Measurements from ENCODE around the gene IP6K1. TPM values are rescaled to one million over a fixed set of nuclear protein-coding genes. Genes with fewer than 3 reads are reported as not detected.

Gene IP6K1
- polyA plus RNA-seq, 1 donor (not counting 4 experiments of a cell fraction or from before 2014, with no cell fraction given): 24.5 TPM

GRCh38 chr3:49717959-49718857 is 68.1 kb downstream of the IP6K1 start:
- H3K9ac ChIP-seq (ENCODE audit: control insufficient read depth, extremely low read depth, insufficient read depth, low read length): no peak overlapping the region
- H3K4me2 ChIP-seq (ENCODE audit: control insufficient read depth, extremely low read depth, insufficient read depth, low read depth, low read length): peak overlapping the region; percentile 83
- no peak for TF ChIP-seq EZH2 (IDR thresholded peaks at IDR 0.05; ENCODE audit: low read length)
- TF ChIP-seq CTCF (optimal IDR thresholded peaks at IDR 0.05 in 1 of 3, IDR thresholded peaks at IDR 0.05 in 1 of 3, conservative IDR thresholded peaks at IDR 0.05 in 1 of 3; ENCODE audit: extremely low read depth in 1 of 3, insufficient read depth in 2 of 3, low read length in 3 of 3): no peak
- DNase-seq (ENCODE audit: low read depth, low spot score) (no peak), FAIRE-seq (no peak)
- H3K9me3 ChIP-seq (ENCODE audit: control insufficient read depth, low read depth, low read length): no peaks in the 10 kb centered on the region
- peaks cover 14% of the 10 kb centered on the region for H4K20me1 ChIP-seq (ENCODE audit: control insufficient read depth, extremely low read depth, insufficient read depth, low read length)
- H3K27me3 ChIP-seq (ENCODE audit: control insufficient read depth, extremely low read depth, insufficient read depth, low read length): no peaks in the 10 kb centered on the region
- H3K79me2 ChIP-seq (ENCODE audit: control insufficient read depth, insufficient read depth, low read length): peaks cover 12% of the 10 kb centered on the region
- peaks cover 25% of the 10 kb centered on the region for H3K4me1 ChIP-seq (ENCODE audit: control insufficient read depth, extremely low read depth, insufficient read depth, low read length)
- H3K27ac ChIP-seq (ENCODE audit: control insufficient read depth, insufficient read depth, low read length): no peak overlapping the region
- H3K9me1 ChIP-seq (ENCODE audit: control insufficient read depth, extremely low read depth, insufficient read depth, low read length): no peaks in the 10 kb centered on the region
- dilution Hi-C loops (cut with MboI; ENCODE audit: extremely low pct_ligation_motif_present, low sequenced_read_pairs): no loop called here
- H3K36me3 ChIP-seq (ENCODE audit: control insufficient read depth in 2 of 2, extremely low read depth in 1 of 2, insufficient read depth in 2 of 2, low read length in 2 of 2): peaks cover 23 to 27% of the 10 kb centered on the region in 2 experiments
- no peak overlapping the region for H3K4me3 ChIP-seq (ENCODE audit: control insufficient read depth in 2 of 3, extremely low read depth in 1 of 3, insufficient read depth in 2 of 3, low read depth in 1 of 3, low read length in 3 of 3)
- H2AFZ ChIP-seq (ENCODE audit: control insufficient read depth, low read length): no peak overlapping the region

GRCh38 chr3:49717211-49717958 is 69.0 kb downstream of the IP6K1 start:
- DNase-seq (ENCODE audit: low read depth, low spot score) (no peak), FAIRE-seq (no peak)
- Histone ChIP-seq H3K9me3 (ENCODE audit: control insufficient read depth, low read depth, low read length) (no peaks in the 10 kb centered on the region), H2AFZ (ENCODE audit: control insufficient read depth, low read length) (no peak overlapping the region), H3K36me3 (ENCODE audit: control insufficient read depth in 2 of 2, extremely low read depth in 1 of 2, insufficient read depth in 2 of 2, low read length in 2 of 2) (peaks cover 18 to 27% of the 10 kb centered on the region in 2 experiments), H3K4me1 (ENCODE audit: control insufficient read depth, extremely low read depth, insufficient read depth, low read length) (peaks cover 20% of the 10 kb centered on the region), H4K20me1 (ENCODE audit: control insufficient read depth, extremely low read depth, insufficient read depth, low read length) (peaks cover 14% of the 10 kb centered on the region), H3K9ac (ENCODE audit: control insufficient read depth, extremely low read depth, insufficient read depth, low read length) (no peak overlapping the region), H3K79me2 (ENCODE audit: control insufficient read depth, insufficient read depth, low read length) (peaks cover 3% of the 10 kb centered on the region), H3K4me2 (ENCODE audit: control insufficient read depth, extremely low read depth, insufficient read depth, low read depth, low read length) (no peak overlapping the region), H3K9me1 (ENCODE audit: control insufficient read depth, extremely low read depth, insufficient read depth, low read length) (no peaks in the 10 kb centered on the region), H3K27me3 (ENCODE audit: control insufficient read depth, extremely low read depth, insufficient read depth, low read length) (no peaks in the 10 kb centered on the region), H3K4me3 (ENCODE audit: control insufficient read depth in 2 of 3, extremely low read depth in 1 of 3, insufficient read depth in 2 of 3, low read depth in 1 of 3, low read length in 3 of 3) (no peak overlapping the region), H3K27ac (ENCODE audit: control insufficient read depth, insufficient read depth, low read length) (no peak overlapping the region)
- dilution Hi-C loops (cut with MboI; ENCODE audit: extremely low pct_ligation_motif_present, low sequenced_read_pairs): no loop called here
- TF ChIP-seq EZH2 (IDR thresholded peaks at IDR 0.05; ENCODE audit: low read length): no peak
- no peak for TF ChIP-seq CTCF (optimal IDR thresholded peaks at IDR 0.05 in 1 of 3, IDR thresholded peaks at IDR 0.05 in 1 of 3, conservative IDR thresholded peaks at IDR 0.05 in 1 of 3; ENCODE audit: extremely low read depth in 1 of 3, insufficient read depth in 2 of 3, low read length in 3 of 3)
